ENCODE measurements around the gene ARHGAP42.

GRCh38 chr11:100677796-100678195, 9.3 kb upstream of the ARHGAP42 start:
- TF ChIP-seq, protein P1, sequence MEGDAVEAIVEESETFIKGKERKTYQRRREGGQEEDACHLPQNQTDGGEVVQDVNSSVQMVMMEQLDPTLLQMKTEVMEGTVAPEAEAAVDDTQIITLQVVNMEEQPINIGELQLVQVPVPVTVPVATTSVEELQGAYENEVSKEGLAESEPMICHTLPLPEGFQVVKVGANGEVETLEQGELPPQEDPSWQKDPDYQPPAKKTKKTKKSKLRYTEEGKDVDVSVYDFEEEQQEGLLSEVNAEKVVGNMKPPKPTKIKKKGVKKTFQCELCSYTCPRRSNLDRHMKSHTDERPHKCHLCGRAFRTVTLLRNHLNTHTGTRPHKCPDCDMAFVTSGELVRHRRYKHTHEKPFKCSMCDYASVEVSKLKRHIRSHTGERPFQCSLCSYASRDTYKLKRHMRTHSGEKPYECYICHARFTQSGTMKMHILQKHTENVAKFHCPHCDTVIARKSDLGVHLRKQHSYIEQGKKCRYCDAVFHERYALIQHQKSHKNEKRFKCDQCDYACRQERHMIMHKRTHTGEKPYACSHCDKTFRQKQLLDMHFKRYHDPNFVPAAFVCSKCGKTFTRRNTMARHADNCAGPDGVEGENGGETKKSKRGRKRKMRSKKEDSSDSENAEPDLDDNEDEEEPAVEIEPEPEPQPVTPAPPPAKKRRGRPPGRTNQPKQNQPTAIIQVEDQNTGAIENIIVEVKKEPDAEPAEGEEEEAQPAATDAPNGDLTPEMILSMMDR (IDR thresholded peaks at IDR 0.05; ENCODE audit: insufficient read depth, low read length) = no peak
- TF ChIP-seq POLR2AphosphoS5 (IDR thresholded peaks at IDR 0.05; ENCODE audit: low read depth) (no peak), GABPA (IDR thresholded peaks at IDR 0.05; ENCODE audit: low read depth) (no peak), SPI1 (IDR thresholded peaks at IDR 0.05; ENCODE audit: borderline replicate concordance, low read depth) (no peak)
- TF ChIP-seq, protein P2, sequence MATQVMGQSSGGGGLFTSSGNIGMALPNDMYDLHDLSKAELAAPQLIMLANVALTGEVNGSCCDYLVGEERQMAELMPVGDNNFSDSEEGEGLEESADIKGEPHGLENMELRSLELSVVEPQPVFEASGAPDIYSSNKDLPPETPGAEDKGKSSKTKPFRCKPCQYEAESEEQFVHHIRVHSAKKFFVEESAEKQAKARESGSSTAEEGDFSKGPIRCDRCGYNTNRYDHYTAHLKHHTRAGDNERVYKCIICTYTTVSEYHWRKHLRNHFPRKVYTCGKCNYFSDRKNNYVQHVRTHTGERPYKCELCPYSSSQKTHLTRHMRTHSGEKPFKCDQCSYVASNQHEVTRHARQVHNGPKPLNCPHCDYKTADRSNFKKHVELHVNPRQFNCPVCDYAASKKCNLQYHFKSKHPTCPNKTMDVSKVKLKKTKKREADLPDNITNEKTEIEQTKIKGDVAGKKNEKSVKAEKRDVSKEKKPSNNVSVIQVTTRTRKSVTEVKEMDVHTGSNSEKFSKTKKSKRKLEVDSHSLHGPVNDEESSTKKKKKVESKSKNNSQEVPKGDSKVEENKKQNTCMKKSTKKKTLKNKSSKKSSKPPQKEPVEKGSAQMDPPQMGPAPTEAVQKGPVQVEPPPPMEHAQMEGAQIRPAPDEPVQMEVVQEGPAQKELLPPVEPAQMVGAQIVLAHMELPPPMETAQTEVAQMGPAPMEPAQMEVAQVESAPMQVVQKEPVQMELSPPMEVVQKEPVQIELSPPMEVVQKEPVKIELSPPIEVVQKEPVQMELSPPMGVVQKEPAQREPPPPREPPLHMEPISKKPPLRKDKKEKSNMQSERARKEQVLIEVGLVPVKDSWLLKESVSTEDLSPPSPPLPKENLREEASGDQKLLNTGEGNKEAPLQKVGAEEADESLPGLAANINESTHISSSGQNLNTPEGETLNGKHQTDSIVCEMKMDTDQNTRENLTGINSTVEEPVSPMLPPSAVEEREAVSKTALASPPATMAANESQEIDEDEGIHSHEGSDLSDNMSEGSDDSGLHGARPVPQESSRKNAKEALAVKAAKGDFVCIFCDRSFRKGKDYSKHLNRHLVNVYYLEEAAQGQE (IDR thresholded peaks at IDR 0.05; ENCODE audit: insufficient replicate concordance, low read depth) = no peak

Data from HL-60 (cell line).